Chondrocyte (in vitro differentiated cells): ENCODE measurements around the gene DIS3. TPM values are rescaled to one million over a fixed set of nuclear protein-coding genes. Genes with fewer than 3 reads are reported as not detected.
A peak's percentile ranks its signal among the peaks of the same experiment; 100 is the strongest.
"Not testable (repeated sequence)": the region's sequence is repeated elsewhere in the genome, so short reads cannot be mapped to it uniquely, and the experiment has no call there.

ENCODE experiments used
- DNase-seq: peaks from one replicate; pipeline ENCODE4 v3.0.0; 2021; ENCODE audit warnings: mixed read lengths, low spot score
- H3K27ac Mint-ChIP-seq: one replicate; pipeline ENCODE4 v1.8.0; 2021; ENCODE audit warnings: mild to moderate bottlenecking, moderate library complexity, mixed read lengths; ENCODE audit not compliant: unreplicated experiment
- H3K27me3 Mint-ChIP-seq: 2 replicates; pipeline ENCODE4 v1.8.0; 2021; ENCODE audit warnings: low read depth, mixed read lengths
- H3K36me3 Mint-ChIP-seq: 2 replicates; pipeline ENCODE4 v1.8.0; 2021; ENCODE audit warnings: low read depth, mixed read lengths
- H3K4me1 Mint-ChIP-seq: 2 replicates; pipeline ENCODE4 v1.8.0; 2021; ENCODE audit warnings: low read depth, mild to moderate bottlenecking, mixed read lengths
- H3K4me3 Mint-ChIP-seq: one replicate; pipeline ENCODE4 v1.8.0; 2021; ENCODE audit warnings: mild to moderate bottlenecking, moderate library complexity, mixed read lengths; ENCODE audit not compliant: unreplicated experiment
- H3K9me3 Mint-ChIP-seq: 2 replicates; pipeline ENCODE4 v1.8.0; 2021; ENCODE audit warnings: low read depth, mixed read lengths
- total RNA-seq: library from RNA; stranded (reverse); gene quantifications from 3 replicates; pipeline ENCODE4 v1.2.1, GENCODE V29; 2021
- TF ChIP-seq, protein P1 (sequence below): fragments of 200-600 bp; sonication (generic); IDR thresholded peaks from 2 replicates; pipeline ENCODE4 v1.5.0; 2021; ENCODE audit warnings: antibody characterized with exemption, mild to moderate bottlenecking, moderate library complexity

The DIS3 gene
- total RNA-seq, 1 donor from 2014 or later = 30.5 TPM

DNA sequence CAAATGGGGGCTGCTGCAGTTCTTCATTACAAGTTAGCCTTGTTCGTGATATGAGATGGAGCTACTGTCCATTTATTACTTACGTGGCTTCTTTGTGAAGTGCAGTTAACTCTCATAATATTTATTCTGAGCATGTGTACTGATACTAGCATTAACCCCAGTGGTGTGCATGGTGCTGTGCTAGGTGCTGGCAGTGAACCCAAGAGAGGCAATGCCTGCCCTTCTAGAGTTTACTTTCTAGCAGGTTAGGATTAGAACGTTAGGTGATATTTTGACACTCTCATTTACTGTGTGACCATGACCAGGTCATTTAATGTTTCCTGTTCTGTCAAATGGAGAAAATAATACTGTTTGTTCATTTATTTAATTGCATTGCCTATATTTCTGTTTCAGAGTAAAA is 17.1 kb upstream of the DIS3 start:
- Mint-ChIP-seq H3K4me3 (no peak overlapping the region), H3K4me1 (peaks cover 4% of the 10 kb centered on the region), H3K36me3 (peaks cover 29% of the 10 kb centered on the region), H3K27me3 (no peaks in the 10 kb centered on the region), H3K9me3 (no peaks in the 10 kb centered on the region), H3K27ac (no peak overlapping the region)
- DNase-seq = no peak
- TF ChIP-seq, protein P1, sequence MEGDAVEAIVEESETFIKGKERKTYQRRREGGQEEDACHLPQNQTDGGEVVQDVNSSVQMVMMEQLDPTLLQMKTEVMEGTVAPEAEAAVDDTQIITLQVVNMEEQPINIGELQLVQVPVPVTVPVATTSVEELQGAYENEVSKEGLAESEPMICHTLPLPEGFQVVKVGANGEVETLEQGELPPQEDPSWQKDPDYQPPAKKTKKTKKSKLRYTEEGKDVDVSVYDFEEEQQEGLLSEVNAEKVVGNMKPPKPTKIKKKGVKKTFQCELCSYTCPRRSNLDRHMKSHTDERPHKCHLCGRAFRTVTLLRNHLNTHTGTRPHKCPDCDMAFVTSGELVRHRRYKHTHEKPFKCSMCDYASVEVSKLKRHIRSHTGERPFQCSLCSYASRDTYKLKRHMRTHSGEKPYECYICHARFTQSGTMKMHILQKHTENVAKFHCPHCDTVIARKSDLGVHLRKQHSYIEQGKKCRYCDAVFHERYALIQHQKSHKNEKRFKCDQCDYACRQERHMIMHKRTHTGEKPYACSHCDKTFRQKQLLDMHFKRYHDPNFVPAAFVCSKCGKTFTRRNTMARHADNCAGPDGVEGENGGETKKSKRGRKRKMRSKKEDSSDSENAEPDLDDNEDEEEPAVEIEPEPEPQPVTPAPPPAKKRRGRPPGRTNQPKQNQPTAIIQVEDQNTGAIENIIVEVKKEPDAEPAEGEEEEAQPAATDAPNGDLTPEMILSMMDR = no peak

DNA sequence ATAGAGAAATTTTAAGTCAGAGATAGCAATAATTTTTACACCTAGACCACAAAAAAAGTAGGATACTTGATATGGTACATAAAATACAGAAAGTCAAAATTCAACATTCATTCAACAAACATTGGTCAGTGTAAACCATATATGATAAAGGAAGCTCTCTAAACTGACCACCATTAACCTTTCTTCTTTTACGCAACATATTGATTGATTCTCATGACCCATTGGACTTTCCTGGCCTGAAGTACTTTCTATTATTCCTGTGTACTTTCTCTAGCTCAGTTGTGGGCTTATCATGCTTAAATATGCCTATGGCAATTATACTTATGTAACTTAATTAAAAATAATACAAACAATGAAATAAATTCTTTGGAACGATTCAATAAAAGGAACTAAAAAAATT is 10.9 kb upstream of the DIS3 start:
- peaks cover 29% of the 10 kb centered on the region for H3K36me3 Mint-ChIP-seq
- no peaks in the 10 kb centered on the region for H3K9me3 Mint-ChIP-seq
- no peak overlapping the region for H3K27ac Mint-ChIP-seq
- TF ChIP-seq, protein P1 = no peak
- no peak overlapping the region for H3K4me3 Mint-ChIP-seq
- no peak for DNase-seq
- no peaks in the 10 kb centered on the region for H3K27me3 Mint-ChIP-seq
- H3K4me1 Mint-ChIP-seq = no peaks in the 10 kb centered on the region

DNA sequence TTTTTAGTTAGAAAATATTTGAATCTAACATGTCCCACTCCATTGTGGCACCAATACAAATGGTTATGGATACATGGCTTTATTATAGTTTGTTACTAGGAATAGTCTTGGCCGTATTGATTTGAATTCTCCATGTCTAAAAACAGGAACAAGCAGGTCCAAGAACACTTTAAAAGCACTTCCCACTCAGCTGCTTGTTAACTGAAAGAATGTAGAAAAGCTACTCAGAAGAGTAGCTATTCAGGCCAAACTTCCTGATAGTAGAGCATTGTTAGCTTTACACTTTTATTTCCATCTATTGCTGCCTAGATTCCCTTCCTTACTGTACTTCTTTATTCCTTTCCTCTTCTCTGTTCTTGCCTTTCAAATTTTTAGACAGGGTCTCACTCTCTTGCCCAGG is 7.1 kb upstream of the DIS3 start:
- TF ChIP-seq, protein P1 = no peak
- H3K9me3 Mint-ChIP-seq = no peaks in the 10 kb centered on the region
- no peak overlapping the region for H3K27ac Mint-ChIP-seq

DNA sequence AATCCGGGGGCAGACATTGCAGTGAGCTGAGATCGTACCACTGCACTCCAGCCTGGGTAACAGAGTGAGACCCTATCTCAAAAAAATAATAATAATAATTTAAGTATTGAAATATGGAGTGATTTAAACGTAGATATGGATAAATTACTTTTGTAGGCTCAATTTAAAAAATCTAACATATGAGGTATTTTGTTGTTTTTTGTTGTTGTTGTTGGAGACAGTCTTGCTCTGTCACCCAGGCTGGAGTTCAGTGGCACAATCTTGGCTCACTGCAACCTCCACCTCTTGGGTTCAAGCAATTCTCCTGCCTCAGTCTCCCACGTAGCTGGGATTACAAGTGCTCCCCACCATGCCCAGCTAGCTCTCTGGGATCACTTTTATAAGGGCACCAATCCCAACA is 3.0 kb upstream of the DIS3 start:
- peaks cover 42% of the 10 kb centered on the region for H3K4me1 Mint-ChIP-seq
- H3K36me3 Mint-ChIP-seq, H3K4me3 Mint-ChIP-seq, H3K27me3 Mint-ChIP-seq, DNase-seq, H3K27ac Mint-ChIP-seq, H3K9me3 Mint-ChIP-seq: not testable (repeated sequence)

More for the DNA sequence above, 7.1 kb upstream of the DIS3 start:
- H3K27me3 Mint-ChIP-seq = no peaks in the 10 kb centered on the region
- DNase-seq = no peak
- peaks cover 11% of the 10 kb centered on the region for H3K36me3 Mint-ChIP-seq
- H3K4me1 Mint-ChIP-seq = peaks cover 17% of the 10 kb centered on the region
- no peak overlapping the region for H3K4me3 Mint-ChIP-seq

DNA sequence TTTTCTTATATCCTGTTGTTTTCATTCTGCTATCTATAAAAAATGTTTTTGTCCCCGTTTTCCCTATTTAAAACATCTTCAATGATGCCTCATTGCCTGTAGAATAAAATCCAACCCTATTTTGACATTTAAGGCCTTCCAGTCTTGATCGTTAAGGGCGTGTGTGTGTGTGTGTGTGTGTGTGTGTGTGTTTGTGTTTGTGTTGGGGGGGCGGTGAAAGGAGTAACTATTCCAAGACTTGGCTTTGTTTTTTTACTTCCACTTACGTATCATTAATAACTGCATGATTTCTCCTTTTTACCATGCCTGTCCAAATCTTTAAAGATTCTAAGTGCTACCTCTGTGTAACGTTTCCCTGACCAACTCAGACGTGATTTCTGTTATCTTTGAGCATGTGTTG is 1.0 kb upstream of the DIS3 start:
- Mint-ChIP-seq H3K27ac (peak overlapping the region; percentile 98), H3K4me1 (peaks cover 52% of the 10 kb centered on the region), H3K4me3 (peak overlapping the region; percentile 96), H3K36me3 (peaks cover 4% of the 10 kb centered on the region), H3K27me3 (no peaks in the 10 kb centered on the region), H3K9me3 (no peaks in the 10 kb centered on the region)
- TF ChIP-seq, protein P1 = no peak
- no peak for DNase-seq

DNA sequence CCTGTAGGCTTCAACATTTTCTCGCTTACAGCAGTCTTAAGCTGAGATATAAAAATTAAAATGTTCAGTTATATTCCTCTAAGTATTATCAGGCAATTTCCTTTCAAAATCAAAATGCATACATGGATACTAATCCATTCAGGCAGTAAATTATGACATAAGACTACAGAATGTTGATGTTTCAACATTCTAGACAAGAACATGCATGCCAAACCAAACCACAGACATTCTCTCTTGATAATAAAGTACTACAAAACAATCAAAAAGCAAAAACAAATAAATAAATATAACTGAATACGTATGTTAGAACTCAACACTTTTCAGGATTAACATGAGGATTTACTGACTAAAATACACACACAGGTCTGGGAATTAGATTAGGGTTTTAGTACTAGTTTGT is 7.7 kb downstream of the DIS3 start:
- DNase-seq = no peak
- H3K27me3 Mint-ChIP-seq = no peaks in the 10 kb centered on the region
- H3K27ac Mint-ChIP-seq = no peak overlapping the region
- no peak overlapping the region for H3K4me3 Mint-ChIP-seq
- no peaks in the 10 kb centered on the region for H3K9me3 Mint-ChIP-seq
- peaks cover 38% of the 10 kb centered on the region for H3K36me3 Mint-ChIP-seq
- peaks cover 9% of the 10 kb centered on the region for H3K4me1 Mint-ChIP-seq
- TF ChIP-seq, protein P1 = no peak
